Prostate gland (tissue), 2 donors: ENCODE measurements around the gene CANT1. TPM values are rescaled to one million over a fixed set of nuclear protein-coding genes. Genes with fewer than 3 reads are reported as not detected.

Source experiments
- DNase-seq: peaks from one replicate; pipeline ENCODE4 v3.0.0-alpha.2; 2019; ENCODE audit warnings: low spot score
- H3K27ac ChIP-seq, 2 donors: fragments of 200-600 bp; sonication (generic); 2 replicates each; pipeline ENCODE4 v1.5.1; 2017 to 2019
- H3K27me3 ChIP-seq: fragments of 200-600 bp; sonication (generic); replicated peaks from 2 replicates; pipeline ENCODE4 v1.5.1; 2019; ENCODE audit not compliant: insufficient read depth
- H3K36me3 ChIP-seq, 2 donors: fragments of 200-600 bp; sonication (generic); 1 replicate in 1 of 2; 2 replicates in 1 of 2; pipeline versions ENCODE4 v1.5.1 to v1.8.1; 2017 to 2019
- H3K4me1 ChIP-seq: fragments of 200-600 bp; sonication (generic); replicated peaks from 2 replicates; pipeline ENCODE4 v1.5.1; 2019
- H3K4me3 ChIP-seq, 2 donors: fragments of 200-600 bp; sonication (generic); 2 replicates each; pipeline ENCODE4 v1.5.1; 2017 to 2019
- H3K9me3 ChIP-seq: fragments of 200-600 bp; sonication (generic); 2 replicates; pipeline ENCODE4 v1.5.1; 2017
- CTCF ChIP-seq, 4 experiments: fragments of 200-600 bp in 2 of 4; fragments of 450-650 bp in 2 of 4; sonication (generic) in 2 of 4; IDR thresholded peaks; 1 replicate in 3 of 4; 2 replicates in 1 of 4; pipeline ENCODE4 v1.5.1; 2016 to 2019; ENCODE audit warnings: antibody characterized with exemption in 4 of 4, mild to moderate bottlenecking in 2 of 4, moderate library complexity in 2 of 4
- POLR2A ChIP-seq: fragments of 450-650 bp; IDR thresholded peaks from one replicate; pipeline ENCODE4 v1.6.1; 2016; ENCODE audit warnings: antibody characterized with exemption, mild to moderate bottlenecking
- POLR2AphosphoS5 ChIP-seq: sonication (generic); formaldehyde crosslinking; IDR thresholded peaks from one replicate; pipeline ENCODE4 v1.6.1; 2017; ENCODE audit warnings: antibody characterized with exemption
- WGBS: methylation state at CpG from one replicate; pipeline ENCODE4 v1.1.5; 2018; 5-methylcytosine and 5-hydroxymethylcytosine counted together
- intact Hi-C: fragments of 100-400 bp; cut with DNase I; formaldehyde crosslinking; loops from one replicate; pipeline ENCODE4 v1.14.2; 2022
- total RNA-seq, 2 donors: library from RNA; depleted of rRNA; stranded (reverse); fragments of >200 nt; gene quantifications; one replicate each; pipeline ENCODE4 v1.1.0, GENCODE V29; 2016

CANT1 gene
- total RNA-seq, 2 donors from 2014 or later: 89.7 to 201 TPM

DNA sequence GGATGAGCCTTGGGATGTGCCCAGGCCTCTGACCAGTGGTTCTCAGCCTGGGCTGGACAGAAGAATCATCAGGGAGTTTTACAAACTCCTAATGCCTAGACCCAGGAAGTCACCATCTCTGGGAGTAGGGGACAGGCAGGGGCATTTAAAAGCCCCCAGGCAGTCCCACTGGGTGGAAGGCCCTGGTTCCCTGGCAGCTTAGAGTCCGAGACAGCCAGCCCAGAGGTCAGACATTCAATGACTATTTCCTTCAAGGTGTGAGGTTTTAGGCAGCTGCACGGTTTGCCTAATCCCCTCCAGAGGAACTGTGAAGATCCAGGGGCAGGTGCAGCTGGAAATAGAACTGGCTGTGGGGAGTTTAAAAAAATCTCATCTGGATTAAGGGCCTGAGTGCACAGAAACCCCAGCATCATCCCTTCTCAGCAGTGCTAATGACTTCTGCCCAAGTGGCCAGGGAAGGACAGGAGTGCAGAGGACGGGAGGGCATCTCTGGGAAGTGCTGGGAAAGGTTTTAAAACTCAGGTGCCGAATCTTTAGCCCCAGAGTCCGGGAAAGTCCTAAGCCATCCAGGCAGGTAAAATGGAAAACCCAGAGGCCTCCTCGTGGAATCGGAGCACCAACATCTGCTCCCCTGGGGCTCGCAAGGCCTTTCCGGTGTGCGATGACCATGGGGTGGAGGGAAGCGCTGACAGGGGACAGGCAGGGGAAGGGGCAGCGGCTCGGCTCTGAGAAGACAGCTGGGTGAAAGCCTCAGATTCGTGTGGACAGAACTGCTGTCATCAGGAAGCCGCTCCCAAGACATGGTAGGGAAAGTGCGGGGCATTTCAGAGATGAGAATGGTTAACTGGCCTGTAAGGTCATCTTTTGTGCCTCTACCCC is 28.3 kb downstream of the CANT1 start:
- peaks cover 27% of the 10 kb centered on the region for H3K4me1 ChIP-seq
- no peak for TF ChIP-seq POLR2AphosphoS5
- no peak for TF ChIP-seq POLR2A
- no peak for TF ChIP-seq CTCF (IDR thresholded peaks at IDR 0.05)
- H3K9me3 ChIP-seq: no peaks in the 10 kb centered on the region
- 83% methylated on average over 16 of the region's 16 CpGs for WGBS
- H3K27ac ChIP-seq: no peak overlapping the region
- intact Hi-C loops: no loop called here
- H3K4me3 ChIP-seq: no peak overlapping the region
- no peaks in the 10 kb centered on the region for H3K27me3 ChIP-seq
- DNase-seq: no peak
- H3K36me3 ChIP-seq: no peaks in the 10 kb centered on the region

DNA sequence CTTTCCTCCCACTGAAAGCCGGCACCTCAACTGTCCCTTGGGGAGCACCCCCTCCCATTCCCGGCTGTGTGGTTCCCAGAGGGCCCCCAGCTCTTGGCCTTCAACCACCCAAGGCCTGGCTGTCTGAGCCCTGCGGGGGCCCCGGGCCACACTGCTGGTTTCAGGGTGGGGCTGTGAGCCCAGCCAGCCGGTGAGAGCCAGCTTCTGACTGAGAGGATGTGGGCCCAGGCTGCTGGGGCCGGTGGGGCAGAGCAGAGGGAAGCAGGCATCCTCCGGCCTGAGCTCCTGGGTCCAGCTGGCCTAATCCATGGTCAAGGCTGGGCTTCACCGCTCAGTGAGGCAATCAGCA is 29.0 kb downstream of the CANT1 start:
- Histone ChIP-seq H3K4me1 (peaks cover 33% of the 10 kb centered on the region), H3K4me3 (no peak overlapping the region), H3K36me3 (no peaks in the 10 kb centered on the region), H3K27me3 (no peaks in the 10 kb centered on the region), H3K27ac (peak overlapping the region in 1 of 2 donors; percentile 74), H3K9me3 (no peaks in the 10 kb centered on the region)
- no peak for DNase-seq
- WGBS: 79% methylated on average over 7 of the region's 8 CpGs
- TF ChIP-seq POLR2A (no peak), POLR2AphosphoS5 (no peak), CTCF (IDR thresholded peaks at IDR 0.05) (no peak)
- intact Hi-C loops: no loop called here

- Histone ChIP-seq H3K4me3 (peak within 1 kb of the TSS; percentile 24 to 31), H3K27me3 (no peaks in the 10 kb centered on the region), H3K9me3 (no peaks in the 10 kb centered on the region), H3K27ac (peak within 1 kb of the TSS; percentile 71 to 74), H3K36me3 (no peaks in the 10 kb centered on the region), H3K4me1 (peaks cover 33% of the 10 kb centered on the region)
- intact Hi-C loops: no loop called here
- WGBS: 27% methylated on average over 16 of the region's 16 CpGs
- DNase-seq: peak; percentile 53
- TF ChIP-seq CTCF (IDR thresholded peaks at IDR 0.05) (no peak), POLR2AphosphoS5 (peak; percentile 84), POLR2A (peak; percentile 37)
These were observed 29.6 kb downstream of the CANT1 start, which contains the start of gene LGALS3BP for GRCh38 chr17:78979780-78980623. Gene LGALS3BP, minus strand, starts transcription at chr17:78979923. Its CDS starts 2,732 bp downstream, at chr17:78977191.

- peak overlapping the region in 1 of 2 donors; percentile 31 for H3K4me3 ChIP-seq
These were observed 31.3 kb downstream of the CANT1 start for GRCh38 chr17:78977997-78978973.

More at GRCh38 chr17:78977997-78978973, 31.3 kb downstream of the CANT1 start:
- no peak for DNase-seq
- Histone ChIP-seq H3K9me3 (no peaks in the 10 kb centered on the region), H3K4me1 (peaks cover 41% of the 10 kb centered on the region), H3K27ac (peak overlapping the region; percentile 30 to 76), H3K36me3 (no peaks in the 10 kb centered on the region), H3K27me3 (no peaks in the 10 kb centered on the region)
- whole genome bisulfite sequencing: 59% methylated on average over 21 of the region's 21 CpGs
- TF ChIP-seq CTCF (IDR thresholded peaks at IDR 0.05) (peak in 1 of 4 experiments; percentile 30), POLR2A (no peak), POLR2AphosphoS5 (no peak)
- intact Hi-C loops: no loop called here
